IMR-90 (cell line): ENCODE data around the gene TARDBP. TPM values are rescaled to one million over a fixed set of nuclear protein-coding genes. Genes with fewer than 3 reads are reported as not detected.

ENCODE experiments used
- CEBPB ChIP-seq: IDR thresholded peaks from 2 replicates; pipeline ENCODE4 v1.6.1; 2012; ENCODE audit warnings: low read depth, low read length, improper control_type of control experiment
- FOS ChIP-seq: fragments of 150-350 bp; IDR thresholded peaks from 2 replicates; pipeline ENCODE4 v1.6.1; 2016; ENCODE audit warnings: low read depth, low read length
- MAFK ChIP-seq: IDR thresholded peaks from 2 replicates; pipeline ENCODE4 v1.6.1; 2012; ENCODE audit warnings: low read depth, low read length, improper control_type of control experiment
- MAZ ChIP-seq: IDR thresholded peaks from 2 replicates; pipeline ENCODE4 v1.6.1; 2012; ENCODE audit warnings: low read depth, mild to moderate bottlenecking, low read length, improper control_type of control experiment, moderate library complexity, borderline replicate concordance
- MXI1 ChIP-seq: IDR thresholded peaks from 2 replicates; pipeline ENCODE4 v1.6.1; 2012; ENCODE audit warnings: low read depth, mild to moderate bottlenecking, low read length, moderate library complexity, borderline replicate concordance
- RAD21 ChIP-seq: IDR thresholded peaks from 2 replicates; pipeline ENCODE4 v1.6.1; 2012; ENCODE audit warnings: low read length, improper control_type of control experiment
- RCOR1 ChIP-seq: IDR thresholded peaks from 2 replicates; pipeline ENCODE4 v1.6.1; 2012; ENCODE audit warnings: mild to moderate bottlenecking, low read length, improper control_type of control experiment; ENCODE audit not compliant: insufficient replicate concordance
- RFX5 ChIP-seq: IDR thresholded peaks from 2 replicates; pipeline ENCODE4 v1.8.0; 2012; ENCODE audit warnings: low read depth, mild to moderate bottlenecking, low read length, moderate library complexity
- polyA plus RNA-seq, 3 experiments: library from polyadenylated mRNA; depleted of rRNA; stranded (reverse); fragments of >200 nt; gene quantifications; 2 replicates each; pipeline ENCODE4 v1.2.3, GENCODE V29; 2012; ENCODE audit warnings: low replicate concordance in 1 of 3
- total RNA-seq: library from RNA; depleted of rRNA; stranded (reverse); fragments of >200 nt; gene quantifications from 2 replicates; pipeline ENCODE4 v1.2.3, GENCODE V29; 2012

The TARDBP gene
- total and polyA plus RNA-seq, 2 of the 4 experiments (the other 2 are of a cell fraction), result 36.7 to 161 TPM

DNA sequence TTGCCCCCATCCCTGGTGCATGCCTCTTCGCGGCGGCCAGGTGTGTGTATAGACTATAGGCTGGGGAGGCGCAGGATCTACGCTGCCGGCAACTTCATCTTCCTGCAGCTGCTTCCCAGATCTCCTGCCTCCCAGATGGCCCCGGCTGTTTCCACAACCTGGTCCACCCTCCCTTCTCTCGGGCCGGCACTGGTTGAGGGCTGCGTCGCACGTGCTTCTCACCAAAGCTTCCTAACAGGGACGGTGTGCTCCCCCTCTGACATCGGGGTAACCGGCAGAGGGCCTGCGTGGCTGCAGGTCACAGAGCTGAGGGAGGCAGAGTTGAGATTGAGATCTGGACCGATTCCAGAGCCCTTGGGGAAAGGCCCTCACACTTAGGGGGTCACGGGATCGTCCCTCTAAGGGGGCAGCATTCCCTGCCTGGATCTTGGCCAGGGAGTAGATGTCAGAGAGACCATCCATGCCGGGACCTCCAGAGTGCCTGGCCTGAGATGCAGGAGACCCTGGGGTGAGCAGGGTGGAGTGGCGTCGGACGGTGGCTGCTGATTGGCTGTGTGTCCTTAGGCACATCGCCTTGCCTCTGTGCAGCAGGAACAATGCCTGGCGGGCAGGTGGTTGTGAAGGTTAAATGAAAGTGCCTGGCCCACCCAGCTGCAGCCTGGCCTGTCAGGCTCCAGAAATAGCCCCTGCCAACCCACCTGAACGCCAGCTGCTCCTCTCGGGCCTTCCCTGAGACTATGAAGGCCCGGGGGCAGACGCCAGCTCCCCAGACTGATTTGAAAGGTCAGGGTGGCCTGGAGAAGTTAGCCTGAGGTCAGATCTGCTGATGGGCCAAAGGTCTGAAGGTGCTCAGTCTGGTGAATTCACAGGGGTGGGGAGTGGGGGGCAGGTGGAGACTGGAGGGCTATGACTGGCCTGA is 40.6 kb downstream of the TARDBP start (continued):
- no peak for TF ChIP-seq MXI1
- TF ChIP-seq RCOR1, result no peak
- no peak for TF ChIP-seq MAFK
- no peak for TF ChIP-seq RFX5
- no peak for TF ChIP-seq RAD21
- TF ChIP-seq FOS, result no peak
- TF ChIP-seq CEBPB, result no peak
- TF ChIP-seq MAZ, result no peak
